ENCODE measurements around the gene ABCB10.
"Not testable (repeated sequence)": the region's sequence is repeated elsewhere in the genome, so short reads cannot be mapped to it uniquely, and the experiment has no call there.

The ABCB10 gene

GRCh38 chr1:229537894-229538293, 20.6 kb downstream of the ABCB10 start:
- no peak for DNase-seq (ENCODE audit: low read depth in 3 of 3)

DNA sequence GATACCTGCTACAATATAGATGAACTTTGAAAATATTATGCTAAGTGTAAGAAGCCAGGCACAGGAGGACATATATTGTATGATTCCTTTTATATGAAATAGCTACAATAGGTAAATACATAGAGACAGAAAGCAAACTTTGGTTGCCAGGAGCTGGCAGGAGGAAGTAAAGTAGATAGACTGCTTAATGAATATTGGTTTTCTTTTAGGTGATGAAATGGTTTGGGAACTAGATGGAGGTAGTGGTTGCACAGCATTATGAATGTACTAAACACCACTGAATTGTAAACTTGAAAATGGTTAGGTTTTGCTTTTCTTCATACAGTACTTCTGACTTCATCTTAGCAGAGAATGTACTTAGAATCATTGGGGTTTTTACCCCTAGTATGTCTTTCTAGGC, 21.5 kb downstream of the ABCB10 start:
- DNase-seq (ENCODE audit: low read depth in 3 of 3): no peak

DNA sequence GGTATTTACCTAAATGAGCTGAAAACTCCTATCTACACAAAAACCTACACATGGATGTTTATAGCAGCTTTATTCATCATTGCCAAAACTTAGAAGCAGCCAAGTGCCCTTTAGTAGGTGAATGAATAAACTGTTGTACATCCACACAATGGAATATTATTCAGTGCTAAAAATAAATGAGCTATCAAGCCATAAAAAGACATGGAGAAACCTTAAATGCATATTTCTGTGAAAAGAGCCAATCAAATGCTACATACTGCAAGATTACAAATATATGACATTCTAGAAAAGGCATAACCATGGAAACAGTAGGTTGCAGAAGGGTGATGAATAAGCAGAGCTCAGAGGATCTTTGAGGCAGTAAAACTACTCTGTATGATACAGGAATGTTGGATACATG, 23.3 kb downstream of the ABCB10 start:
- no peak for DNase-seq (ENCODE audit: low read depth in 3 of 3)

GRCh38 chr1:229531326-229531725, 27.2 kb downstream of the ABCB10 start:
- DNase-seq (ENCODE audit: low read depth in 3 of 3): no peak

DNA sequence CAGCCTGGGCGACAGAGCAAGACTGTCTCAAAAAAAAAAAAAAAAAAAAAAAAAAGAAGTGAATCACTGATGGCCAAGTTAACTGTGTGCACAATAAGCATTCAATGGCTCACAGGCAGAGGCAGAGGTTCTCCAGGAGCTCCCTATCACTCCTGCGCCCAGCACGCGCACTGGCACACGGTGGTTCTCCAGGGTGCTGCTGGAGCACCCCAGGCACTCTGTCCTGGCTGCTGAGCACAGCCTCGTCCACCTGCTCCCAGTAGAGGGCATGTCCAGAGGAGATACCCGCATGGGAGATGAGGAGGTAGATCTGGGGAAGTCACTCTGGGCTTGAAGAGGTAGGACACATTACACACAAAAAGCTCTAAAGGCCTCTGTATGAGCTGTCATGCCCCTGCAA, 28.9 kb downstream of the ABCB10 start:
- DNase-seq (ENCODE audit: low read depth in 3 of 3): no peak

- no peak for DNase-seq (ENCODE audit: low read depth in 3 of 3)
Measured at GRCh38 chr1:229526695-229527094, 31.8 kb downstream of the ABCB10 start.

GRCh38 chr1:229523052-229523451, 35.5 kb downstream of the ABCB10 start:
- DNase-seq (ENCODE audit: low read depth in 3 of 3): no peak

DNA sequence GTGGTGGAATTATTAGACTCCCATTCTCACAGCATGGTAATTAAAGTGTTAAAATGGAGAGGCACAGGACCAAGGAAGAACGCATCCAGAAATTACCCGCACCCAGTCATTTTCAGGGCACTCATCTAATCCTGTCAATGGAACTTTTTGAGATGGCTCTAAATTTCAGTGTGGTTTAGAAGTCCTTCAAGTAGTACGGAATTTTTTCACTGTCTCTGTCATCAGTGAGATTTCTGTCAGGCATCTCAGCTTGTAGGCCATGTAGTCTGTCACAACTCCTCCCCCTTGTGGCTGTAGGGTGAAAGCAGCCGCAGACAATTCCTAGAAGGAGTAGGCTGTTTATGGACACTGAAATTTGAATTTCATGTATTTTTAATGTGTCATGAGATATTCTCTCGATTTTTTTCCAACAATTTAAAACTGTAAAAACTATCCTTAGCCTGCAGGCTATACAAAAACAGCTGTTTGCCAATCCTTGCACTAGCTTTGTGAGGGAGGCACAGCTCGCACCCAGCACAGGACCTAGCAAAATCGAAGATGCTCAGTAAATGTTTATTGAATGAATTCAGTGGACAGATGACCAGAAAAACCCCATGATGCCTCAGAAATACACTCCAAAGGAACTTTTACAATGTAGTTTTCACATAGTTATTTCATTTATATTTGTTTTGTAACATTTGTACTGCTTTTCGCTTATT, 43.8 kb downstream of the ABCB10 start:
- DNase-seq (ENCODE audit: low read depth in 3 of 3): peak; percentile 22 to 45 (median 39)

- DNase-seq (ENCODE audit: low read depth in 3 of 3): not testable (repeated sequence)
Measured at GRCh38 chr1:229511625-229512024, 46.9 kb downstream of the ABCB10 start.

- not testable (repeated sequence) for DNase-seq (ENCODE audit: low read depth in 3 of 3)
Measured at GRCh38 chr1:229511201-229511600, 47.3 kb downstream of the ABCB10 start.

DNA sequence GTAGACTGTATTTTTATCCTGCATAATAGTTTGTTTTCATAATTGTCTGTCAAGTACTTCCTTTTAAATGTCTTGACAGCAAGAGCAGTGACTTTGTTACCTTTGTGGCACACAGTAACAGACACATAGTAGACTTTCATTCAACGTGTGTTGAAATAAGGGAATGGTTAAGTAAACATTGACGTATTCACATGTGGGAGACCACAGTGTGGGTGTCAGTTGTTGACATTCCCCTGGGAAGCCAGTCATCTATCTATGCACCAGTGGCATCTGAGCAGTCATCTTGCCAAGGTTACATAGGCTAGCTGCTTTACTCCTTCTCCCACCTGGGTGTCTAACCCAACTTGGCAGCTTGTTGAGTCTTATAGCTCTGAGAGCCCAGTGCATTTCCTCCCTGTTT, 48.9 kb downstream of the ABCB10 start:
- no peak for DNase-seq (ENCODE audit: low read depth in 3 of 3)

GRCh38 chr1:229508823-229509337, 49.6 kb downstream of the ABCB10 start:
- DNase-seq (ENCODE audit: low read depth in 3 of 3): no peak

DNA sequence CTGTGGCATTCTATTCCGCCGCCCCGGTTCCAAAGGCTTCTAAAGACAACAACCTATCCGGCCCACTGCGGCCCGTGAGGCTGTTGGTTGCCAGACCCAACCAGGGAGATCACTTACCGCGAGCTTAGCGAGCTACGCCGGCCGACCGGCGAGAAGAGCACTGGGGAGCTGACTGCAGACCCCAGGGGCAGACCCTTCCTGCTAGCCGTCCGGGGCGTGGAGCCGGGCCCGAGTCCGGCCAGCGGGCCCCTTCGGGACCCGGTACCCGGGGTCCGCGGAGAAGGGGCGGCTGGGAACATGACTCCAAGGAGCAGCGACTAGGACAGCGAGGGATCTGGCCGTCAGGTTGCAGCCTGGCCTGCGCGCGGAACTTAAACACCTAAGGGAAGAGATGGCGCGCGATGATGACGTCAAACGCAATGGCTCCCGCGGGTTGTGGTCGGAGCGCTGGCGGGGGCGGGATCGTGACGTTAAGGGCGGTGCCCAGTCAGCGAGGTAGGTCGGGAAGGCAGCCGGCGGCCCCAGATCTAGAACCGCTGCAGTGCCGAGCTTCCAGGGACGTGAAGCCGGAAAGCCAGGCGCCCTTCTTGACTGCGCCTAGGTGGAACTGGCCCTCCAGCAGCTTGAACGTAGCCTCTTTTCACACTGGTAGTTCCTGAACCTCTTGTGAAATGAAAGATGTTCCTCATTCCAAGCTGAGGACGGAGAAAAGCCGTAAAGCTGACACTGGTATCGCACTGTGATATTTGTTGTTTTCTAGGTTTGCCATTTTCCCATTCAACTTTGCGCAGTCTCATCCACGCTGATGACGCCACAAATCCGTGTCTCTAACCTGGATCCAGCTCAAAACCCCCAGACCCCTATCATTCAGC, 50.3 kb downstream of the ABCB10 start, which contains the start of gene NUP133:
Gene NUP133, minus strand, starts transcription at position 391 of the 872 bp plus-strand sequence. Its CDS starts 92 bp downstream, at position 299.
- DNase-seq (ENCODE audit: low read depth in 3 of 3): peak; percentile 99 to 100 (median 99)

- no peak for DNase-seq (ENCODE audit: low read depth in 3 of 3)
Measured at GRCh38 chr1:229507502-229507901, 51.0 kb downstream of the ABCB10 start.

DNA sequence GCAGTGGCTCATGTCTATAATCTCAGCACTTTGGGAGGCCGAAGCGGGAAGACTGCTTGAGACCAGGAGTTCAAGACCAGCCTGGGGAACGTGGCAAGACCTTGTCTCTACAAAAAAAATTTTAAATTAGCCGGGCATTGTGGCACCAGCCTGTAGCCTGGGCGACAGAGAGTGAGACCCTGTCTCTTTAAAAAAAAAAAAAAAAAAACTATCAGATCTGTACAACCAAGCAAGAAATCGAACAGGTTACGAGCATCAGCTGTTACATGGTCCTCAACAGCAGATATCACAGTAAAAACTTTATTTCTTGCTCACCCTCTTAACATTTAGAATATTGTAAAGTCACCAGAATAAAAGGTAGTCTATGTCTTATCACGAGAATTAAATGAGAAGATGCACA, 51.9 kb downstream of the ABCB10 start:
- no peak for DNase-seq (ENCODE audit: low read depth in 3 of 3)

GRCh38 chr1:229495782-229496181, 62.7 kb downstream of the ABCB10 start:
- DNase-seq (ENCODE audit: low read depth in 3 of 3): no peak

- DNase-seq (ENCODE audit: low read depth in 3 of 3): no peak
Measured at GRCh38 chr1:229487181-229487580, 71.3 kb downstream of the ABCB10 start.

DNA sequence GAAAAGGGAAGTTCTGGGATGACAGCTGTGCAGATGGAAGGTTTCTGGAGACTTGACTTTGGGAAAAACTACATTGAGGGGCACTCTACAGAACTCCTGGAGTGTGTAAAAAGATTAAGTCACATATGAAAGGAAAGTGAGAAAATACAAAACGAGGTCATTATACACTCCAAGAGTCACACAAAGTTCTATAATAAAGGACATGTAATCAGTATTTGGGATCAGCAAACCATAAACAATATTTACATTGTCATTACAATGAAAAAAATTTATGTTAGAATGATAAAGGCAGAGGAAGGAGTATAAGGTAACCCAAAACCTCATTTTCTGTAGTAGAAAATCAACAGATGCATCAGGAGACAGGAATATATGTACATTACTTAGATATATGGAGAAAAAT, 73.2 kb downstream of the ABCB10 start:
- no peak for DNase-seq (ENCODE audit: low read depth in 3 of 3)

GRCh38 chr1:229482511-229482910, 76.0 kb downstream of the ABCB10 start:
- no peak for DNase-seq (ENCODE audit: low read depth in 3 of 3)

DNA sequence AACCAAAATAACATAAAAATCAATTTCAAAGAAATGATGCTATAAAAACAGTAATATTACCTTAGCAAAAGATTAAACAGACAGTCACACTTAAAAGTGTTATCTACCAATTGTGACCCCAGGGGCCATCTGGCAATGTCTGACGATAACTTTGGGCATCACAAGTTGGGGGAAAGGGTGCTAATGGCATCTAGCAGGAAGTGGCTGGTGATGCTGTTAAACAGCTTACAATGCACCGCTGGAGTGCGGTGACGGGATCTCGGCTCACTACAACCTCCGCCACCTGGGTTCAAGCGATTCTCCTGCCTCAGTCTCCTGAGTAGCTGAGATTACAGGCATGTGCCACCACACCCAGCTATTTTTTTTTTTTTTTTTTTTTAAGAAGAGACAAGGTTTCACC, 78.0 kb downstream of the ABCB10 start:
- no peak for DNase-seq (ENCODE audit: low read depth in 3 of 3)

GRCh38 chr1:229479660-229480399, 78.7 kb downstream of the ABCB10 start:
- DNase-seq (ENCODE audit: low read depth in 3 of 3): no peak

GRCh38 chr1:229478852-229479251, 79.7 kb downstream of the ABCB10 start:
- DNase-seq (ENCODE audit: low read depth in 3 of 3): no peak
